SK-N-SH (cell line): ENCODE data around the gene ELANE. TPM values are rescaled to one million over a fixed set of nuclear protein-coding genes. Genes with fewer than 3 reads are reported as not detected.

Experiments used
- CTCF ChIA-PET: fragments of 300-600, 350-600 bp; formaldehyde crosslinking; extraction: SDS; loops from one replicate; lab custom pipeline; 2021; lab: Yijun Ruan, JAX
- POLR2A ChIA-PET: fragments of 350-600 bp; sonication (Branson Sonifier 250); formaldehyde crosslinking; extraction: SDS; loops from one replicate; lab custom pipeline; 2020; ENCODE audit warnings: antibody characterized with exemption, inconsistent platforms; lab: Yijun Ruan, JAX
- DNase-seq: peaks from one replicate; pipeline ENCODE4 v3.0.0; 2012
- H2AFZ ChIP-seq: fragments of 200-600 bp; sonication (generic); 2 replicates; pipeline ENCODE4 v1.8.1; 2016; ENCODE audit warnings: antibody characterized with exemption, mild to moderate bottlenecking, low read depth
- H3F3A ChIP-seq: fragments of 200-600 bp; sonication (generic); replicated peaks from 2 replicates; pipeline ENCODE3; 2016; ENCODE audit warnings: antibody characterized with exemption, mild to moderate bottlenecking; ENCODE audit not compliant: insufficient read depth
- H3K27ac ChIP-seq, 2 experiments: fragments of 200-500 bp in 1 of 2; fragments of 200-600 bp in 1 of 2; sonication (Bioruptor generic) in 1 of 2; sonication (generic), shearing (Covaris generic) in 1 of 2; 2 replicates each; pipeline versions ENCODE4 v1.5.1 to v1.6.1; 2014 to 2016; ENCODE audit warnings: low read depth in 2 of 2, inconsistent platforms in 1 of 2, low read length in 1 of 2, mild to moderate bottlenecking in 1 of 2, mixed read lengths in 1 of 2
- H3K27me3 ChIP-seq: fragments of 200-600 bp; sonication (generic), shearing (Covaris generic); 2 replicates; pipeline ENCODE4 v1.6.1; 2016; ENCODE audit warnings: mixed run types; ENCODE audit not compliant: insufficient read depth
- H3K36me3 ChIP-seq, 2 experiments: fragments of 200-500 bp in 1 of 2; fragments of 200-600 bp in 1 of 2; sonication (Bioruptor generic) in 1 of 2; sonication (generic) in 1 of 2; replicated peaks in 1 of 2; 2 replicates each; pipeline versions ENCODE3 to v1.5.1; 2014 to 2016; ENCODE audit warnings: low read length in 1 of 2, mild to moderate bottlenecking in 1 of 2; ENCODE audit not compliant: insufficient read depth in 2 of 2, control insufficient read depth in 1 of 2
- H3K4me1 ChIP-seq, 2 experiments: fragments of 200-500 bp in 1 of 2; fragments of 200-600 bp in 1 of 2; sonication (Bioruptor generic) in 1 of 2; sonication (generic), shearing (Covaris generic) in 1 of 2; 2 replicates each; pipeline versions ENCODE4 v1.5.1 to v1.6.1; 2014 to 2016; ENCODE audit warnings: low read depth in 1 of 2, low read length in 1 of 2, mixed run types in 1 of 2; ENCODE audit not compliant: insufficient read depth in 2 of 2, control insufficient read depth in 1 of 2
- H3K4me2 ChIP-seq: fragments of 200-600 bp; sonication (generic), shearing (Covaris generic); 2 replicates; pipeline ENCODE4 v1.6.1; 2017; ENCODE audit warnings: mixed run types
- H3K4me3 ChIP-seq, 2 experiments: fragments of 200-500 bp in 1 of 2; fragments of 200-600 bp in 1 of 2; sonication (Bioruptor generic) in 1 of 2; sonication (generic), shearing (Covaris generic) in 1 of 2; 2 replicates each; pipeline versions ENCODE4 v1.5.1 to v1.8.1; 2014 to 2016; ENCODE audit warnings: low read depth in 2 of 2, inconsistent platforms in 1 of 2, low read length in 1 of 2, mild to moderate bottlenecking in 1 of 2, mixed read lengths in 1 of 2, moderate library complexity in 1 of 2
- H3K79me2 ChIP-seq: fragments of 200-600 bp; sonication (generic); 2 replicates; pipeline ENCODE4 v1.8.1; 2017; ENCODE audit warnings: mild to moderate bottlenecking; ENCODE audit not compliant: insufficient read depth
- H3K9ac ChIP-seq: fragments of 200-600 bp; sonication (generic); 2 replicates; pipeline ENCODE4 v1.6.1; 2017; ENCODE audit warnings: mixed run types
- H3K9me2 ChIP-seq: fragments of 200-600 bp; sonication (generic); 2 replicates; pipeline ENCODE4 v1.6.1; 2017; ENCODE audit warnings: mixed run types
- H3K9me3 ChIP-seq: fragments of 200-600 bp; sonication (generic); 2 replicates; pipeline ENCODE4 v1.6.1; 2017; ENCODE audit warnings: mixed run types, mild to moderate bottlenecking, moderate library complexity
- H4K20me1 ChIP-seq: fragments of 200-600 bp; sonication (generic); 2 replicates; pipeline ENCODE4 v1.6.1; 2017; ENCODE audit warnings: mild to moderate bottlenecking, mixed run types; ENCODE audit not compliant: insufficient read depth
- CHD2 ChIP-seq: fragments of 150-350 bp; IDR thresholded peaks from 2 replicates; pipeline ENCODE4 v1.6.1; 2018; ENCODE audit warnings: low read length; ENCODE audit not compliant: partially characterized antibody
- GATA2 ChIP-seq: sonication (generic); formaldehyde crosslinking; IDR thresholded peaks from 2 replicates; pipeline ENCODE4 v1.5.0; 2020; ENCODE audit warnings: mild to moderate bottlenecking, missing genetic modification reagents
- JUND ChIP-seq: IDR thresholded peaks from 2 replicates; pipeline ENCODE4 v1.4.0; 2012
- MXI1 ChIP-seq: IDR thresholded peaks from 2 replicates; pipeline ENCODE4 v1.6.1; 2012; ENCODE audit warnings: mild to moderate bottlenecking, low read depth, low read length, improper control_type of control experiment
- NFIC ChIP-seq: IDR thresholded peaks from 2 replicates; pipeline ENCODE4 v1.4.0; 2012; ENCODE audit warnings: borderline replicate concordance
- POLR2AphosphoS5 ChIP-seq: IDR thresholded peaks from 2 replicates; pipeline ENCODE4 v1.6.1; 2012; ENCODE audit warnings: low read depth, low read length
- RXRA ChIP-seq: IDR thresholded peaks from 2 replicates; pipeline ENCODE4 v1.4.0; 2012; ENCODE audit warnings: low read depth, mild to moderate bottlenecking, borderline replicate concordance
- SIN3A ChIP-seq: IDR thresholded peaks from 2 replicates; pipeline ENCODE4 v1.6.1; 2012; ENCODE audit warnings: low read depth, mild to moderate bottlenecking, low read length, moderate library complexity, borderline replicate concordance
- SMC3 ChIP-seq: IDR thresholded peaks from 2 replicates; pipeline ENCODE4 v1.6.1; 2012; ENCODE audit warnings: low read depth, low read length, improper control_type of control experiment
- TCF12 ChIP-seq: IDR thresholded peaks from 2 replicates; pipeline ENCODE4 v1.4.0; 2012
- TEAD4 ChIP-seq: IDR thresholded peaks from 2 replicates; pipeline ENCODE4 v1.4.0; 2012; ENCODE audit warnings: mild to moderate bottlenecking, borderline replicate concordance; ENCODE audit not compliant: insufficient read depth
- YY1 ChIP-seq: IDR thresholded peaks from 2 replicates; pipeline ENCODE4 v1.4.0; 2012; ENCODE audit warnings: low read depth, mild to moderate bottlenecking
- WGBS: methylation state at CpG from one replicate; pipeline ENCODE4 v1.1.6; 2017; ENCODE audit warnings: low lambda C conversion rate; 5-methylcytosine and 5-hydroxymethylcytosine counted together
- polyA plus RNA-seq, 3 experiments: library from polyadenylated mRNA; depleted of rRNA; stranded (reverse); fragments of >200 nt; gene quantifications; 2 replicates each; pipeline ENCODE4 v1.2.3, GENCODE V29; 2012
- TF ChIP-seq, protein P1 (sequence below): IDR thresholded peaks from 2 replicates; pipeline ENCODE4 v1.6.1; 2012; ENCODE audit warnings: mild to moderate bottlenecking, low read depth, low read length, moderate library complexity
- TF ChIP-seq, protein P2 (sequence below): IDR thresholded peaks from 2 replicates; pipeline ENCODE4 v1.4.0; 2012; ENCODE audit warnings: low read depth, borderline replicate concordance
- TF ChIP-seq, protein P3 (sequence below): IDR thresholded peaks from 2 replicates; pipeline ENCODE4; 2012
- TF ChIP-seq, protein P4 (sequence below): fragments of 150-350 bp; IDR thresholded peaks from 2 replicates; pipeline ENCODE4 v1.6.1; 2016; ENCODE audit warnings: mild to moderate bottlenecking, low read depth, low read length
- TF ChIP-seq, protein P5 (sequence below): fragments of 200-600 bp; sonication (generic); IDR thresholded peaks from 2 replicates; pipeline ENCODE4 v1.6.1; 2017; ENCODE audit warnings: antibody characterized with exemption, mild to moderate bottlenecking, moderate library complexity

The ELANE gene
- polyA plus RNA-seq, 1 of the 3 experiments (the other 2 are of a cell fraction), result not detected

DNA sequence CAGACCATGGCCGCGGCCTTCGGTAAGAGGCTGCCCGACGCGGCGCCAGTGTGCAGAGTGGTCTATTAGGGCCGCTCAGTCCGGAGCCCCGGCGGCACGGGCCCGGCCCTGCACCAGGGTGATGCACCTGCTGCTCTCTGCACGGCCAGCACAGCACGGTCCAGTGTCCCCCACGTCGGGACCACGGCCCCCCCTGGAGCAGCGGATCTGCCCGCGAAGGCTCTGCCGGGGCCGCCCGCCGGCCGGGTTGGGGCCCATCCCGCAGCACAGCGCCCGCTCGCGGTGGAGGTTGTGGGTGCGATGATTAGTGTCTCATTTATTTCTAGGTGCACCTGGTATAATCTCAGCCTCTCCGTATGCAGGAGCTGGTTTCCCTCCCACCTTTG lies 46.9 kb upstream of the ELANE start (continued):
- TF ChIP-seq, protein P1, sequence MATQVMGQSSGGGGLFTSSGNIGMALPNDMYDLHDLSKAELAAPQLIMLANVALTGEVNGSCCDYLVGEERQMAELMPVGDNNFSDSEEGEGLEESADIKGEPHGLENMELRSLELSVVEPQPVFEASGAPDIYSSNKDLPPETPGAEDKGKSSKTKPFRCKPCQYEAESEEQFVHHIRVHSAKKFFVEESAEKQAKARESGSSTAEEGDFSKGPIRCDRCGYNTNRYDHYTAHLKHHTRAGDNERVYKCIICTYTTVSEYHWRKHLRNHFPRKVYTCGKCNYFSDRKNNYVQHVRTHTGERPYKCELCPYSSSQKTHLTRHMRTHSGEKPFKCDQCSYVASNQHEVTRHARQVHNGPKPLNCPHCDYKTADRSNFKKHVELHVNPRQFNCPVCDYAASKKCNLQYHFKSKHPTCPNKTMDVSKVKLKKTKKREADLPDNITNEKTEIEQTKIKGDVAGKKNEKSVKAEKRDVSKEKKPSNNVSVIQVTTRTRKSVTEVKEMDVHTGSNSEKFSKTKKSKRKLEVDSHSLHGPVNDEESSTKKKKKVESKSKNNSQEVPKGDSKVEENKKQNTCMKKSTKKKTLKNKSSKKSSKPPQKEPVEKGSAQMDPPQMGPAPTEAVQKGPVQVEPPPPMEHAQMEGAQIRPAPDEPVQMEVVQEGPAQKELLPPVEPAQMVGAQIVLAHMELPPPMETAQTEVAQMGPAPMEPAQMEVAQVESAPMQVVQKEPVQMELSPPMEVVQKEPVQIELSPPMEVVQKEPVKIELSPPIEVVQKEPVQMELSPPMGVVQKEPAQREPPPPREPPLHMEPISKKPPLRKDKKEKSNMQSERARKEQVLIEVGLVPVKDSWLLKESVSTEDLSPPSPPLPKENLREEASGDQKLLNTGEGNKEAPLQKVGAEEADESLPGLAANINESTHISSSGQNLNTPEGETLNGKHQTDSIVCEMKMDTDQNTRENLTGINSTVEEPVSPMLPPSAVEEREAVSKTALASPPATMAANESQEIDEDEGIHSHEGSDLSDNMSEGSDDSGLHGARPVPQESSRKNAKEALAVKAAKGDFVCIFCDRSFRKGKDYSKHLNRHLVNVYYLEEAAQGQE, result no peak
- TF ChIP-seq MXI1 (no peak), JUND (no peak), TEAD4 (no peak)
- TF ChIP-seq, protein P2, sequence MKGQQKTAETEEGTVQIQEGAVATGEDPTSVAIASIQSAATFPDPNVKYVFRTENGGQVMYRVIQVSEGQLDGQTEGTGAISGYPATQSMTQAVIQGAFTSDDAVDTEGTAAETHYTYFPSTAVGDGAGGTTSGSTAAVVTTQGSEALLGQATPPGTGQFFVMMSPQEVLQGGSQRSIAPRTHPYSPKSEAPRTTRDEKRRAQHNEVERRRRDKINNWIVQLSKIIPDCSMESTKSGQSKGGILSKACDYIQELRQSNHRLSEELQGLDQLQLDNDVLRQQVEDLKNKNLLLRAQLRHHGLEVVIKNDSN, result no peak

DNA sequence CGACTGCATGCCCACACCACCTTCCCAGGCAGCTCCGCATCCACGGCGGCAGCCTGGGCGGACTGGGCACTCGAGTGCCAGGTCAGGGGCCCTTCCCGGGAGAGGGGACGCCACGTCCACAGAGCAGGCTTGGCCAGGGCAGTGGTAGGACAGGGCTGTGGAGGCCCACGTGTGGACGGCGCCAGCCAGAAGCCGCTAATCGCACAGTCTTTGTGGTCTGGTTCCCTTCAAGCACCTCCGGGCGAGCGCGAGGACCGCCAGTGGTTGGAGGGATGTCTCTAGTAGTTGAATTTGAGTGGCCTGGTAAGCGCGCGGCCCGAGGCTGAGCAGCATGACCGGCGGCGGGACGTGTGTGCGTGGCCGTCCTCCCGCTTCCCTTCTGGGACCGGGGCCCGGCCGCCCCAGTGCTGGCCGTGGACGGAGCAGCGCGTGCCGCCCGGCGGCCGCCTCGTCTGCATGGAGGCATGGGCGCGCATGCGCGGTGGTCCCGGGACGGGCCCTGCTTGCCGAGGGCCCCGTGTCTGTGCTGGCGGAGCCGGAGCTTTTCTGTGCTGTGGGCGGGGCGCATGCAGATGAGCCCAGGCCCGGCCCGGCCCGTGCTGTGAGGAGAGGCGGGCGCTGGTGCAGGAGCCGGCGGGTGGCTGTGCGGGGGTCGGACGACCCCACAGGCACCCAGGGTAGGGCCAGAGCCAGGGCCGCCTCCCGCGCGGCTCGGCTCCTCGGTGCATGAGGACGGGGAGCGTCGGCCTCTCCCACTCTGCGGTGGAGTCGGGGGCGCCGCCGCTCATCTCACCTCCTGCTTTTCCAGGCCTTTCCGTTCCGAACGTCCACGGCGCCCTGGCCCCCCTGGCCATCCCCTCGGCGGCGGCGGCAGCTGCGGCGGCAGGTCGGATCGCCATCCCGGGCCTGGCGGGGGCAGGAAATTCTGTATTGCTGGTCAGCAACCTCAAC lies 46.2 kb upstream of the ELANE start:
- no peaks in the 10 kb centered on the region for H3K9me3 ChIP-seq
- no peak overlapping the region for H3K27ac ChIP-seq
- peaks cover 100% of the 10 kb centered on the region for H4K20me1 ChIP-seq
- peak; percentile 39 for DNase-seq
- no peak overlapping the region for H3K4me2 ChIP-seq
- H3F3A ChIP-seq, result peaks cover 24% of the 10 kb centered on the region
- H3K9ac ChIP-seq, result no peak overlapping the region
- peaks cover 49 to 79% of the 10 kb centered on the region in 2 experiments for H3K36me3 ChIP-seq
- no peaks in the 10 kb centered on the region for H3K27me3 ChIP-seq
- peaks cover 13 to 17% of the 10 kb centered on the region in 2 experiments; a peak in 2 of 4 replicates for H3K4me1 ChIP-seq
- H3K4me3 ChIP-seq, result no peak overlapping the region
- no peak overlapping the region for H2AFZ ChIP-seq
- peaks cover 90% of the 10 kb centered on the region for H3K79me2 ChIP-seq
- ChIA-PET CTCF (no interaction called here), POLR2A (interaction anchor here (1.6 kb wide), 1 partner anchor 9 kb away, joined by 6 read pairs; no protein-coding TSS in a partner anchor)
- no peaks in the 10 kb centered on the region for H3K9me2 ChIP-seq
- 98% methylated on average over 30 of the region's 93 CpGs for WGBS
- TF ChIP-seq SIN3A (no peak), YY1 (no peak), GATA2 (CRISPR knock-in tag) (no peak), TCF12 (no peak), SMC3 (no peak), RXRA (no peak), NFIC (no peak), CHD2 (no peak), POLR2AphosphoS5 (no peak)
- TF ChIP-seq, protein P3, sequence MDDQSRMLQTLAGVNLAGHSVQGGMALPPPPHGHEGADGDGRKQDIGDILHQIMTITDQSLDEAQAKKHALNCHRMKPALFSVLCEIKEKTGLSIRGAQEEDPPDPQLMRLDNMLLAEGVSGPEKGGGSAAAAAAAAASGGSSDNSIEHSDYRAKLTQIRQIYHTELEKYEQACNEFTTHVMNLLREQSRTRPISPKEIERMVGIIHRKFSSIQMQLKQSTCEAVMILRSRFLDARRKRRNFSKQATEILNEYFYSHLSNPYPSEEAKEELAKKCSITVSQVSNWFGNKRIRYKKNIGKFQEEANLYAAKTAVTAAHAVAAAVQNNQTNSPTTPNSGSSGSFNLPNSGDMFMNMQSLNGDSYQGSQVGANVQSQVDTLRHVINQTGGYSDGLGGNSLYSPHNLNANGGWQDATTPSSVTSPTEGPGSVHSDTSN, result no peak
- TF ChIP-seq, protein P4, sequence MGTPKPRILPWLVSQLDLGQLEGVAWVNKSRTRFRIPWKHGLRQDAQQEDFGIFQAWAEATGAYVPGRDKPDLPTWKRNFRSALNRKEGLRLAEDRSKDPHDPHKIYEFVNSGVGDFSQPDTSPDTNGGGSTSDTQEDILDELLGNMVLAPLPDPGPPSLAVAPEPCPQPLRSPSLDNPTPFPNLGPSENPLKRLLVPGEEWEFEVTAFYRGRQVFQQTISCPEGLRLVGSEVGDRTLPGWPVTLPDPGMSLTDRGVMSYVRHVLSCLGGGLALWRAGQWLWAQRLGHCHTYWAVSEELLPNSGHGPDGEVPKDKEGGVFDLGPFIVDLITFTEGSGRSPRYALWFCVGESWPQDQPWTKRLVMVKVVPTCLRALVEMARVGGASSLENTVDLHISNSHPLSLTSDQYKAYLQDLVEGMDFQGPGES, result no peak
- TF ChIP-seq, protein P1, result no peak
- TF ChIP-seq, protein P5, sequence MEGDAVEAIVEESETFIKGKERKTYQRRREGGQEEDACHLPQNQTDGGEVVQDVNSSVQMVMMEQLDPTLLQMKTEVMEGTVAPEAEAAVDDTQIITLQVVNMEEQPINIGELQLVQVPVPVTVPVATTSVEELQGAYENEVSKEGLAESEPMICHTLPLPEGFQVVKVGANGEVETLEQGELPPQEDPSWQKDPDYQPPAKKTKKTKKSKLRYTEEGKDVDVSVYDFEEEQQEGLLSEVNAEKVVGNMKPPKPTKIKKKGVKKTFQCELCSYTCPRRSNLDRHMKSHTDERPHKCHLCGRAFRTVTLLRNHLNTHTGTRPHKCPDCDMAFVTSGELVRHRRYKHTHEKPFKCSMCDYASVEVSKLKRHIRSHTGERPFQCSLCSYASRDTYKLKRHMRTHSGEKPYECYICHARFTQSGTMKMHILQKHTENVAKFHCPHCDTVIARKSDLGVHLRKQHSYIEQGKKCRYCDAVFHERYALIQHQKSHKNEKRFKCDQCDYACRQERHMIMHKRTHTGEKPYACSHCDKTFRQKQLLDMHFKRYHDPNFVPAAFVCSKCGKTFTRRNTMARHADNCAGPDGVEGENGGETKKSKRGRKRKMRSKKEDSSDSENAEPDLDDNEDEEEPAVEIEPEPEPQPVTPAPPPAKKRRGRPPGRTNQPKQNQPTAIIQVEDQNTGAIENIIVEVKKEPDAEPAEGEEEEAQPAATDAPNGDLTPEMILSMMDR, result no peak
